Stimulated activated CD8-positive, alpha-beta memory T cell treated with anti-CD3 and anti-CD28 coated beads, Interleukin-2, amount 100 ng/mL, for 1 hour (primary cell): ENCODE results near the gene MAPK8IP3.
"Not testable (repeated sequence)": the region's sequence is repeated elsewhere in the genome, so short reads cannot be mapped to it uniquely, and the experiment has no call there.

ENCODE experiments used
- DNase-seq, 2 donors: peaks; one replicate each; pipeline ENCODE4 v3.0.0-alpha.2; 2020; ENCODE audit warnings: low read depth in 2 of 2

The MAPK8IP3 gene

DNA sequence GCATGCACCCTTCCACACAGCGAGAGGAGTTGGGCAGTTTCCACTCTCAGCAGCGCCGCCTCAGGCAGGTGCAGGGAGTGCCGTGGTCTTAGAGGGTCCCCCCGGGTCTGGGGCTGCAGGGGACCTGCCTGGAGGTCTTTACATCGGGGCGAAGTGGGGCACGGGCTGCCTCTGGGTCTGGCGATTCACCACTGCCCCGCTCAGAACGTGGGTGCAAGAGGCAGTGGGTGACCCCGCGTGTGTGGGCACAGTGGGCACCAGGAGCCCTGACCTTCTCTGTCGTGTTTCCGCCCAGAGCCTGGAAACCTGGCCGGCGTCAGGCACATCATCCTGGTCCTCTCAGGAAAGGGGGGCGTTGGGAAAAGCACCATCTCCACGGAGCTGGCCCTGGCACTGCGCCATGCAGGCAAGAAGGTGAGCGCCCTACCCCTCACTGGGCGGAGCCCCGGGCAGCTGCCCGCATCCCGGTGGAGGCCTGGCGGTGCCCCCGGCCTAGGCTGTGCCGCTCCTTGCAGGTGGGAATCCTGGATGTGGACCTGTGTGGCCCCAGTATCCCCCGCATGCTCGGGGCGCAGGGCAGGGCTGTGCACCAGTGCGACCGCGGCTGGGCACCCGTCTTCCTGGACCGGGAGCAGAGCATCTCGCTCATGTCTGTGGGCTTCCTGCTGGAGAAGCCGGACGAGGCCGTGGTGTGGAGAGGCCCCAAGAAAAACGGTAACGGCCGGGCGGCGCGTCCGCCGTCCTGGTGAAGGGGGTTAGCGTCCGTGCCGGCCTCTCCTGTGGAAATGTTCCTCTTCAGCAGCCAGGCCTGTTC is 80.5 kb downstream of the MAPK8IP3 start:
- DNase-seq = no peak

DNA sequence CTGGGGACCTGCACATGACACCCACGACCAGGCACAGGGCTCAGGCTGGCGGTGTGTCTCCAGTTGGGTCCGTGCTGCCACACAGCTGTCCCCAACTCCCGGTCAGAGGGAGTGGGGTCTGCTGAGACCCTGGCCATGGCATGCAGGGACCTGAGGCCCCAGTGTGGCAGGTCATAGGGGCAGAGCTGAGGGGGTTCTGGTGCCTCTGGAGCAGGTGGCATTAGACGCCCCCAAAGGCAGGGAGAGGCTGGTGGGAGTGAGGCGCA is 81.0 kb downstream of the MAPK8IP3 start:
- DNase-seq = no peak

DNA sequence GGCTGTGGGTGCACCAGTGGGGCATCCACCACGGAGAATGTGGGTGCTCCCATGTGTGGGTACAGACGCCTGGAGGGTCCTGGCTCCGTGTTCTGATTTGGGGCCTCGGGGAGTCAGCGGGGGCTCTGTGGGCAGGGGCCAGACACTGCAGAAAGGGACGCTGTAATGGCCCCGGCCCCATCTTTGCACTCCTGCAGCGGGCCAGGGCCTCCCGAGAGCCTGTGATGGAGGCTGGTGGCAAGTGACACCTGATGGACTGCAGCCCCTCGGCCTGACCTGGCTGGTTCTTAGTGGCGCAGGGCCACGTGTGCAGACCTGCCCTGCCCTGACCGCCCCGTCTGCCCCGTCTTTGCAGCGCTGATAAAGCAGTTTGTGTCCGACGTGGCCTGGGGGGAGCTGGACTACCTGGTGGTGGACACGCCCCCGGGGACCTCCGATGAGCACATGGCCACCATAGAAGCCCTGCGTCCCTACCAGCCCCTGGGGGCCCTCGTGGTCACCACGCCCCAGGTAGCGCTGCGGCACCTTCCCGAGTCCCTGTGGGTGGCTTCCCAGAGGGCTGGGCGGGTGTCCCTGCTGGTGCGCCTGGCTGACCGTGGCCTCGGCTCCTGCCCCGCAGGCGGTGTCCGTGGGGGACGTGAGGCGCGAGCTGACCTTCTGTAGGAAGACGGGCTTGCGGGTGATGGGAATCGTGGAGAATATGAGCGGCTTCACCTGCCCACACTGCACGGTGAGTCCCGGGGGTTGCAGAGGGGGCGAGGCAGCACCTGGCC is 81.5 kb downstream of the MAPK8IP3 start:
- no peak for DNase-seq

DNA sequence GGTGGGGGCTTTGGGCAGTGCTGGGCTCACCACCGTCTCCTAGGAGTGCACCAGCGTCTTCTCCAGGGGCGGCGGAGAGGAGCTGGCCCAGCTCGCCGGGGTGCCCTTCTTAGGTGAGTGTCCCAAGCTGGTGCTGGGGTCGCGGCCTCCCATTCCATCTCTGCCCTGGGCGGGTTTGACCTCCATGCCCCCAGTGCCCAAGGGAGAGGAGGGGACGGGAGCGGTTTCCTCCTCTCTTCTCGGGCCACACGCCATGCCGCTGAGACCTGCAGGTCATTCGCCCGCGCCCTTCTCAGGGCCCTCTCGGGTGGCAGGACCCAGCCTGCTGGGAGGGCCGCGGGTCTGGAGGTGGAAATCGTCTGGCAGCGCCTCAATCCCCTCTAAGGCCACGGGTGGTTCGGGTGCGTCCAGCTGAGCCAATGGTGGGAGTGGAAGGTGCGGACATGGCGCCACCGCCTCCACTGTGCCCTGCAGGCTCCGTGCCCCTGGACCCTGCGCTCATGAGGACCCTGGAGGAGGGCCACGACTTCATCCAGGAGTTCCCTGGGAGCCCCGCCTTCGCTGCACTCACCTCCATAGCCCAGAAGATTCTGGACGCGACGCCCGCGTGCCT is 82.2 kb downstream of the MAPK8IP3 start:
- DNase-seq = no peak

DNA sequence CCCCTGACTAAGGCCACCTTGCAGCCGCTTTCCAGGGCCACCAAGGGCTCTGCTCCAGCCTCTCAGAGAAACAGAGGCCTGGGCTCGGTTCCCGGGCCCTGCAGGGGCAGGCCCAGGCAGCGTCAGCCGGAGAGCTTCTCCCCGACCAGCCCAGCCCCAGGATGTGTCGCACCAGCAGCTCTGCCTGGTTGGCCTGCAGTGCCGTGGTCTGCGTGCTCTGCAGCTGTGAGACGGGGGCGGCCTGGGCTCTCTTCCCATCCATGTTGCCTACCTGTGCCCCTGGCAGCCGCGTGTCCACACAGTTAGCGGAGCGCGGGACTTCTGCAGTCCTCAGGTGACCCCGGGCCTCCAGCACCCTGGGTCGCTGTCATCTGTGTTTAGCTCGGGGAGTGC is 82.7 kb downstream of the MAPK8IP3 start:
- no peak for DNase-seq

DNA sequence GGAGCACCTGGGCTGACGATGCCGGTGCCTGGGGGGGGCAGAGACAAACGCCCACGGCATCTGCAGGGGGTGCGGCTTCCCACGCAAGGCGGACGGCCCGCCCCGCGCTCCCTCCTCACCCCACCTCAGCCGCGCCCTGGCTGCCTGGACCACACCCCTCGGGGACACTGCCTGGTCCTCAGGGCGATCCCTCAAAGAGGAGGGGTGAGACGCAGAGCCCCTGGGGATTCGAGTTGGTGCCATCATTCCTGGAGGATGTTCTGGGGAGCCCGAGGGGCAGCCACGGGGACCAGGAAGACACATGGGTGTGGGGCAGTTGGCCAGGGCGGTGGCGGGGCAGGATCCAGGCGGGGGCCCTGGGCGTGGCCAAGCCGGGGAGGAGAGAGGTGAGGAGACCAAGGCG is 83.6 kb downstream of the MAPK8IP3 start:
- no peak for DNase-seq

DNA sequence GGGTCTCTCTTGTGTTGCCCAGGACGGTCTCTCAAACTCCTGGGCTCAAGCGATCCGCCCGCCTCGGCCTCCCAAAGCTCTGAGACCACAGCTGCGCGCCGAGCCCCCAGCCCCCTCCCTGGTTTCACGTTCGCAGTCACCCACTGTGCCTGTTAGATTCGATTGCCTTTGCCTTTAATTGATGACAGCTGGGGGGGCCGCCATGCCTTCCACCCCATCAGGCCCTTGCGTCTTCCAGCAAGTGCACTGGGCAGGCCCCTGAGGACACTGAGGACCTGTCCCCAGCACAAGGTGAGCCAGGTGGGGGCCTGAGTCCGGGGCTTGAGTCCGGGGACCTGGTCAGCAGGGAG is 84.2 kb downstream of the MAPK8IP3 start:
- DNase-seq = no peak

DNA sequence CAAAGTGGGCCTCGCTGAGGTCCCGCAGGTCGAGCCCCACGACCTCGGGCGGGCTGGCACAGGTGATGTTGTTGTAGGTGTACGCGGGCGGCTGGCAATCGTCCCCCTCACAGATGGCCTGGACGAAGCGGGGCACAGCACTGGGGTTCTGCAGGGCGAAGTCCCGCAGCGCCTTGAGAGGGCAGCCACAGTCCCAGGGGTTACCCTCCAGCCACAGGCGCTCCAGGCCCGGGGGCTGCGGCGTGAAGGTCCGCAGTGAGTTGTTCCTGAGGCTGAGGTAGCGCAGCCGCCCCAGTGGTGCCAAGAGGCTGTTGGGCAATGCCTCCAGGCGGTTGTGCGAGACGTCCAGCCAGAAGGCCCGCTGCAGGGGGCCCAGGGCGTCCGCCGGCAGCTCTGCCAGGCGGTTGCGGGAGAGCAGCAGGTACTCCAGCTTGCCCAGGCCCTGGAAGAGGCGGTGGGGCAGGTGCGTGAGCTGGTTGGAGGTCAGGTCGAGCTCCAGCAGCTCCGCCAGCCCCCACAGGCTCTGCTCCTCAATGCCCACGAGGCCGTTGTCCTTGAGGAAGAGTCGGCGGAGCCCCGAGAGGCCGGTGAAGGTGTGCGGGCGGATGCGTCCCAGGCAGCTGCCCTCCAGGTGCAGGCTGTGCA is 84.7 kb downstream of the MAPK8IP3 start:
- DNase-seq = no peak

DNA sequence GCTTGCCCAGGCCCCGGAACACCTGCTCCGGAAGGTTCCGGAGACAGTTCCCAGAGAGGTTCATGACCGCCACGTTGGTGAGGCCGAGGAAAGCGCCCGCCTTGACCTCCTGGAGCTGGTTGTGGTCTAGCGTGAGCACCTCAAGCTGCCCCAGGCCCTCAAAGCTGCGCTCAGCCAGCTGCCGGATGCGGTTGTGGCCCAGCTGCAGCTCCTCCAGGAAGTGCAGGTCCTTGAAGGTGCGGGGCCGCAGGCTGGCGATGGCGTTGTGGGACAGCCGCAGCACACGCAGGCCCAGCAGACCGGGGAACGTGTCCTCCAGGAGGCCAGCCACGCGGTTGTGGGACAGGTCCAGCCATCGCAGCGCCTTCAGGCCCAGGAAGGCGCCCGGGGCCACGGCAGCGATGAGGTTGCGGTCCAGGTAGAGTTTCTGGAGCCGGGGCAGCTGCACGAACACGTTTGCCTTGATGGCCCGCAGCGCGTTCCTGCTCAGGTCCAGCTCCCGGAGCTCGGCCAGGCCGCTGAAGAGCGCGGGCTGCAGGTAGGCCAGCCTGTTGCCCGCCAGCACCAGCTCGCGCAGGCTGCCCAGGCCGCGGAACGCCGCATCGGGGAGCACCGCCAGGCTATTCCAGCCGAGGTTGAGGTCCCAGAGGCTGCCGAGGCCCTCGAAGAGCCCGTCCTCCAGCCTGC is 85.4 kb downstream of the MAPK8IP3 start:
- no peak for DNase-seq

DNA sequence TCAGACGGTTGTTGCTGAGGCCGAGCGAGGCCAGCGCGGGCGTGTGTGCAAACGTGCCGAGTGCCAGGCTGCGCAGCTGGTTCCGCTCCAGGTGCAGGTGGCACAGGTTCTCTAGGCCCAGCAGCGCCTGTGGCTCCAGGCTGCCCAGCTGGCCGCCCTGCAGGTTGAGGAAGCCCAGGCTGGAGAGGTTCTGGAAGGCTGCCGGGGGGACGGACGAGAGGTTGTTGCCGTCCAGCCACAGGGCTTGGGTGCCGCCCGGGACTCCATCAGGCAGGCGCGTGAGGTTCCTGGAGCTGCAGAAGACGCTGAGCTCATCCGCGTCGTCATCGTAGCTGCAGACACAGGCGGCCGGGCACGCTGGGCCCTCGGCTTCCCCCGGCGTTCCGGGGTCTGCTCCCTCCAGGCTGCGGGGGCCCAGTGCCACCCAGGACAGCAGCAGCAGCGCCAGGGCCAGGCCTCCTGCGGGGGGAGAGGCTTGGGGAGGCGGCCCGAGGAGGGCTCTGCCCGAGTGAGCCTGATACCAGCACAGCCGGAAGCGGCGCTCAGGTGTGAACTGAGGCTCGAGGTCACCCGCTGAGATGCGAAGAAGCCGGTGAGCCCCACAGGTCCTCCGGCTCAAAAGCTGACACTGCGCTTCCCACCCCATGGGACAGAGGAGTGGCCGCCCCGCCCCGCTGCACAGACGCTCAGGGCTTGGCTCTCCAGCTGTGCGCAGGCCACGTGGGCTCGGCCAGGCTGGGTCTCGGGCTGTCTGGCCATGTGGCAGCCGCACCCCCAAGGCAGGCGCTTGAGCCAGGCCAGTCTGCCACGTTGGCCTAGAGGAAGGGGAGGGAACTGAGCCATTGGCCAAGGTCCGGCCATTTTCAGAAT is 86.2 kb downstream of the MAPK8IP3 start:
- DNase-seq = no peak

DNA sequence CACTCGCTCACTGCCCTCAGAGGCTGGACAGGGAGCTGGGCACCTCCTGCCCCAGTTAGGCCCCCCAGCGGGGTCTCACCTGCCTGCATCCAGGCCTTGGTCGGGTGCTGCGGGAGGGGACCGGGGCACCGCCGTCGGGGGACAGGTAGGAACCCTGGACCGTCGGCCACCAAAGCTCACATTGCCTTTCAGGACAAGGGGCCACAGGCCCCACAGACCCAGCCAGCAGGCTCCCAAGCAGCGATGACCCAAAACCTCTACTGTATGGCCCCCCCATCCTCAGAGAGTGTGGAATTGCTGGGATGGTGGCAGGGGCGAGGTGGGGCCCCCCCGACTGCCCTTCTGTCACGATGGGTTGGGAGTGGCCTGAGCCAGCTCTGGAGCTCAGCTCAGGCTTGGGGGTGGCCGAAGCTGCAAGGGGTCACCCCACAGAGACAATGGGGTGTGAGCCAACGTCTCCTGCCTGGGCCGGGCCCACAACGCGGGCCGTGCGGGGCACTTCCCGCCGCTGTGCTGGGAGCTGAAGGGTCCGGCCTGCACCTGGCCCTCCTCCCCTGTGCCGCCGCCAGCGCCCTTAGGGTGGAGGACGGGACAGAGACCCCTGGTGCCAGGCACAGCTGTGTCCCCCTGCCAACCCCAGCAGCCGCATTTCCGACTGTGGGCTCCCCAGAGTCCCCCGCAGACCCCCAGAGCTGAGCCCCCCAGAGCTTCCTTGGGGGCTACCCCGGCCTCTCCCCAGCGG is 87.0 kb downstream of the MAPK8IP3 start:
- DNase-seq = no peak

DNA sequence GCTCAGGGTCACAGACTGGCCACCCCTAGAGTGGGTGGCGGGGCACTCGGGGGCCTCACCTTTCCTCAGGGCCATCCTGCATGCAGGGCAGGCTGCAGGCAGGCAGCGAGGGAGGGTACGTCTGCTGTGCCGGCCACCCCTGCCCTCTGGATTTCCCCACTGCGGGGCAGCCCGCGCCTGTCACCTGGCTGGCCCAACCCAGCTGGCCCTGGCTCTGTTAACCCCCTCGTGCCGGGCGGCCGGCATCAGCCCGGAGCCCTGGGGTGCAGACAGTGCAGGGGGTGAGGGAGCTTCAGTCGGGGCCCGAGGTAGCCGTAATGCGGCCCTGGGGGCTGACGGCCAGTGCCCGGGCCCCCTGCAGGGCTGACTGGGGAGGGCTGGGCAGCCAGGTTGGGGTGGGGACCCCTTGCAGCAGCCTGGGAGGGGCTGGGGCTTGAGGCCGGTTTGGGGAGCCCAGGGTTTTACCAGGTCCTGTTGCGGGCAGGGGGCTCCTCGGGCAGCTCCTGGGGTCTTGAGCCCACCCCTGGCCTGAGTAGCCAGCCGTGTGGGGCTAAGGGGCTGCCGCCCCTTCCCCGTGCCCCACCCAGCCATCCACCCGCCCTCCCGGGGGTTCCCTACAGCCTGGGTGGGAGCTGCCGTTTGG is 87.7 kb downstream of the MAPK8IP3 start, which contains the start of gene IGFALS:
TSS of gene IGFALS (minus strand) at position 128 of the 643 bp plus-strand sequence. CDS start at position 75, 53 bp downstream.
- no peak for DNase-seq

DNA sequence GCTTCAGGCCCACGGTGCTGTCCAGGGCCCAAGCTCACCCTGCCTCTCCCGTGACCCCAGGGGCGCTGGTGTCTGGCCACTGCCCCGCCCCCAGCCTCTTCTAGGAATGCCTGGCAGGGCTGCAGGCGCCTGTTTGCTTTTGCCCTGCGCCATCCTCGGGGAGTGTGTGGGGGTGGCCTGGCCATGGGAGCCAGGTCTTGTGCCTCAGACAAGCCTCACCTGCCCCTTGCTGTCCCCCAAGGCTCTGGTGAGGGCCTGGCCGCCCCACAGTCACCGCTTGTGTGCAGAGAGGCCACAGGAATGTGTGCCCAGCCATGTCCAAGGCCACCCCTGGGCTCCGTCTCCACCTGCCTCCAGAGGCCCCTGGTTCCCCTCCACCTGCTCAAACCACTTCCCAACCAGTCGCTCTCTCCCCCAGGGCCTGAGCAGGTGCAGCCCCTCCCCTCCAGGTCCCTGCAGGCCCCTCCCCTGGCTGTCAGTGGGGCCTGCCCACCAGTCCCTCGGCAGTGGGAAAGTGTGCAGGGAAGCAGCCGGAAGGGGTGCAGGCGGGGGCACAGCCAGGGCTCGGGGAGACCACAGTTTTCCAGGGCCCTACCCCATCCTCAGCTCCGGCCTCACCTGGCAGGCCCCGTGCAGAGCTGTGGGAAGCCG is 88.4 kb downstream of the MAPK8IP3 start:
- DNase-seq = no peak

DNA sequence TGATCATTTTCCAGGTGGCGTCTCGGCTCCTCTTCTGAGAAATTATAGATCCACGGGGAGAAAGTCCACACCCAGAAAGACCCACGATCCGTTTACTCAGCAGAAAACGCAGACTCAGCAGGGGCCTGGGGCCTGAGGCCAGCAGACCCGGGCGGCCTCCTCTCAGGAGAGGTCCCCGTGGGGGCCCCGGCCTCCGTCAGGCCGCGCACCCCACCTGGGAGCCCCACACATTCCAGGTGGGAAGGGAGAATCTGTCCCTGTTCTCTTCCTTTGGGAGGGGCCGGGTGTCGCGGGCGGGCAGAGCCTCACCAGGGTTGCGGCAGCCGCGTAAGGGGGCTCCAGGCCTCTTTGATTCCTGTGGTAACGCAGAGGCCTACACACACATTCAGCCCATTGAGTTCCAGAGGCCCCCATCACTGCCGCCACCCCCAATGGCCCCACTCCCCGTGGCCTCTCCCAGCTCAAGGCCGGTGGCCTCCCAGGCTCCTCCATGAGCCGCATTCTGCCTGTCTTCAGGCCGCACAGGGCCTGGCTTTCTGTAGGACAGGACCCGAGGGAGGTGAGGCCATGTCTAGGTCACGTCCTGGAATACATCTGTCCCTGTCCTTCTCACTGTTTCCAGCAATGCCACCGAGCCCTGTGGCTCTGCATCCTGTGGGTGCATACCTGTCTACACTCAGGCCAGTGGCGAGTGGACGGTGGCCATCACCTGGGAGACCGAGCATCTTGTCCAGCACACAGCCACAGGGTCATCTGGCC is 89.1 kb downstream of the MAPK8IP3 start:
- no peak for DNase-seq

DNA sequence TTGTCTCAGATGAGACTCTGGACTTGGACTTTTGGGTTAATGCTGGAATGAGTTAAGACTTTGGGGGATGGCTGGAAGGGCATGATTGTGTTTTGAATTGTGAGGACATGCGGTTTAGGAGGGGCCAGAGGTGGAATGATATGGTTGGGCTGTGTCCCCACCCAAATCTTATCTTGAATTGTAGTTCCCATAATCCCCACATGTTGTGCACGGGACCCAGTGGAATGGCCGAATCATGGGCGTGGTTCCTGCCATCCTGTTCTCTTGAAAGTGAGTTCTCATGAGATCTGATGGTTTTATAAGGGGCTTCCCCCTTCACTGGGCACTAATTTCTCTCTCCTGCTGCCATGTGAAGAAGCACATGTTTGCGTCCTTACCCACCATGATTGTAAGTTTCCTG is 93.3 kb downstream of the MAPK8IP3 start:
- not testable (repeated sequence) for DNase-seq

DNA sequence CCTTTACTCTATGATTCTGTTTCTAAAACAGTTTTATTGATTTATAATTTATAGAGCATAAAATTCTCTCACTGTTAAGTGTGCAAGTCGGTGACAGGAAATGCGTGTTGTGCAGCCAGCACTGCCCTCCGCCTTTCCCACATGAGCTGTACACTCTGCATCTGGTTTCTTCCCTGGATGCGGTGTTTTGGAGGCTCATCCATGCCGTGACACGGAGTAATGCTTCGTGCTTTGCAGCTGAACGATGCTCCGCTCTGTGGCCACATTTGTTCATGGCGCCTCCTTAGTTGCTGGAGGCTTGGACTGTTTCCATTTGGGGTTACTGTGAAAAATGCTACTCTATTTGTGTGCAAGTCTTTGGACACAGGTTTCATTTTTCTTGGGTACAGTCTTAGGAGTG is 94.7 kb downstream of the MAPK8IP3 start:
- no peak for DNase-seq

DNA sequence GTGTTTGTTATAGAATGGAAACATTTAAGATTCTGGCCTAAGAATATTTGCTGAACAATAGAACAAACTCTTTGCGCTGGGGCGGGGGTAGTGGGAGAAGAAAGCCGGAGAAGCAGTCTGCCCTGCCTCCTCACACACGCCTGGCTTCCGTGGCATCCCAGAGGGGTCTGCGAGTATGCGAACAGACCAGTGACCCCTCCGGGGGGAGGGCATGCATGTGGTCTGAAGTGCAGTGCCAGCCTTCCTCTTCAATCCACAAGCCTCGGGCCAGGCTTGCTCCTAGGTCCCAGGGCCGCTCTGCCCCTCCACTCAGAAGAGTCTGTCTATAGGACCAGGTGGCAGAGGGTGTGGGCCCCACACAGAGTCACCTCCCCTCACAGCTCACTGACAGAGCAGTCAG is 101.6 kb downstream of the MAPK8IP3 start:
- no peak for DNase-seq

DNA sequence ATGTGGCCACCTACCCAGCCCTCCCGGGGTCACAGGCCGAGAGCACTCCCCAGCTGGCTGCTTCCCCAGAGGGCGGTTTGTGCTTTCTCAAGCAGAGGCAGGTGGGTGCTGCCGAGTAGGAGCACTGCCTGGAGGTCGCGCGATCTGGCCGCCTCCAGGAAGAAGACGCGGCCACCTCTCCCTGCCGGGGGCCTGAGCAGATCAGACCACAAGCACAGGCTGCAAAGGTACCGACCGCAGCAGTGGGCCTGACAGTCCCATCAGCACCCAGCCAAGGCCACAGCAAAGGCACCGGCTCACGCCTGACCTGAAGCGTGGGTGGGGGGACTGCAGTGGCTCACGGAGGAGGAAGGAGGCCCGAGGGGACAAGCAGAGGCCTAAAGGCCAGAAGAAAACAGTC is 102.7 kb downstream of the MAPK8IP3 start:
- DNase-seq = no peak
